Parathyroid adenoma (tissue), 2 donors: ENCODE data around the gene ZWILCH.
A peak's percentile ranks its signal among the peaks of the same experiment; 100 is the strongest.

Experiments used
- H2AFZ ChIP-seq: fragments of 300-600 bp; sonication (generic); one replicate; pipeline ENCODE4 v1.7.0; 2017; ENCODE audit warnings: antibody characterized with exemption, mild to moderate bottlenecking
- H3K27ac ChIP-seq: fragments of 300-600 bp; sonication (generic); one replicate; pipeline ENCODE4 v1.7.0; 2017
- H3K27me3 ChIP-seq: fragments of 300-600 bp; sonication (generic); one replicate; pipeline ENCODE4 v1.7.0; 2017; ENCODE audit warnings: low read length; ENCODE audit not compliant: control insufficient read depth, insufficient read depth
- H3K36me3 ChIP-seq: fragments of 300-600 bp; sonication (generic); one replicate; pipeline ENCODE4 v1.7.0; 2017; ENCODE audit warnings: low read length; ENCODE audit not compliant: control insufficient read depth, insufficient read depth
- H3K4me1 ChIP-seq: fragments of 300-600 bp; sonication (generic); one replicate; pipeline ENCODE4 v1.7.0; 2017; ENCODE audit warnings: control low read depth
- H3K4me2 ChIP-seq: fragments of 300-600 bp; sonication (generic); one replicate; pipeline ENCODE4 v1.7.0; 2017; ENCODE audit warnings: low read length
- H3K4me3 ChIP-seq: fragments of 300-600 bp; sonication (generic); one replicate; pipeline ENCODE4 v1.7.0; 2017; ENCODE audit warnings: low read depth, low read length
- H3K79me2 ChIP-seq: fragments of 300-600 bp; sonication (generic); one replicate; pipeline ENCODE4 v1.7.0; 2017; ENCODE audit warnings: control low read depth
- H3K9ac ChIP-seq: fragments of 300-600 bp; sonication (generic); one replicate; pipeline ENCODE4 v1.7.0; 2017; ENCODE audit warnings: mild to moderate bottlenecking
- H3K9me3 ChIP-seq: fragments of 300-600 bp; sonication (generic); one replicate; pipeline ENCODE4 v1.7.0; 2017; ENCODE audit warnings: low read length; ENCODE audit not compliant: control insufficient read depth
- TF ChIP-seq, protein P1 (sequence below): fragments of 300-600 bp; sonication (generic); IDR thresholded peaks from one replicate; pipeline ENCODE4 v1.7.0; 2017; ENCODE audit warnings: antibody characterized with exemption, mild to moderate bottlenecking
- donor health status: primary hyperparathyroidism.

Gene ZWILCH

DNA sequence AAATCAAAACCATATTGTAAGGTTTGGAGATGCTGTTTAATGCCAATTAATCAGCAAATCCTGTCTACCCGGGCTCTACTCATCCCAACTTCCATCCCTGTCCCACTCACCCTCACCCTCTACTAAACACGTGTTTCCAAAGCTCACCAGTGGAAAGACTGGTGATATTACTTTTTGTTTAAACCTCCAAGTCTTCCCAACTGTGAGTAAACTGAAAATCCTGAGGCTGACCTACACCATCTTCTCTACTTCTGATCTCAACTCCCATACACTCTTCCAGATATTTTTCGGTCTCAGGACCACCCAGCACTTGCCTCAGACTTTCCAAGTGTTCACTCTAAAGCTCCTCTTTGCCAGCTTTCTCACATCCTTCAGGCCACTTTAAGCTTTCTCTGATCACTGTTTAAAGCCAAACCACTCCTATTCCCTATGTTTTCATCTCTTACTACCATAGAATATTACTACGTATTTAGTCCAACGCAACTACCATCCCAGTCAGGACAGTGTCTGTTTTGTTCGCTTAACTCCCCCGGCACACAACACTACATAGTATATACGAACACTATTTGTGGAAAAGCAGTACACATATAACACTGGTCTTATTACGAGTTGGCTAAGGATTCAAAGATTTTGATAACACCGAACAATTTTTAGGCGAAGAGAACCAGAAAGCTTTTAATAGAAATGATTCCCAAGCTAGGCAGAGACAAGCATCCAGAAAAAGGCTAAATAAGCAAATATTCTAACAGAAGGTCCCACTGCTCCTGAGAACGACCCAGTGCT lies 1.2 kb upstream of the ZWILCH start:
- TF ChIP-seq, protein P1, sequence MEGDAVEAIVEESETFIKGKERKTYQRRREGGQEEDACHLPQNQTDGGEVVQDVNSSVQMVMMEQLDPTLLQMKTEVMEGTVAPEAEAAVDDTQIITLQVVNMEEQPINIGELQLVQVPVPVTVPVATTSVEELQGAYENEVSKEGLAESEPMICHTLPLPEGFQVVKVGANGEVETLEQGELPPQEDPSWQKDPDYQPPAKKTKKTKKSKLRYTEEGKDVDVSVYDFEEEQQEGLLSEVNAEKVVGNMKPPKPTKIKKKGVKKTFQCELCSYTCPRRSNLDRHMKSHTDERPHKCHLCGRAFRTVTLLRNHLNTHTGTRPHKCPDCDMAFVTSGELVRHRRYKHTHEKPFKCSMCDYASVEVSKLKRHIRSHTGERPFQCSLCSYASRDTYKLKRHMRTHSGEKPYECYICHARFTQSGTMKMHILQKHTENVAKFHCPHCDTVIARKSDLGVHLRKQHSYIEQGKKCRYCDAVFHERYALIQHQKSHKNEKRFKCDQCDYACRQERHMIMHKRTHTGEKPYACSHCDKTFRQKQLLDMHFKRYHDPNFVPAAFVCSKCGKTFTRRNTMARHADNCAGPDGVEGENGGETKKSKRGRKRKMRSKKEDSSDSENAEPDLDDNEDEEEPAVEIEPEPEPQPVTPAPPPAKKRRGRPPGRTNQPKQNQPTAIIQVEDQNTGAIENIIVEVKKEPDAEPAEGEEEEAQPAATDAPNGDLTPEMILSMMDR, result no peak
- Histone ChIP-seq H3K4me1 (no peaks in the 10 kb centered on the region), H3K79me2 (peaks cover 5% of the 10 kb centered on the region), H3K4me3 (peak overlapping the region; percentile 77), H2AFZ (peak overlapping the region; percentile 81), H3K9ac (no peak overlapping the region), H3K9me3 (no peaks in the 10 kb centered on the region), H3K27me3 (no peaks in the 10 kb centered on the region), H3K36me3 (no peaks in the 10 kb centered on the region), H3K4me2 (peak overlapping the region; percentile 72), H3K27ac (peak overlapping the region; percentile 89)

DNA sequence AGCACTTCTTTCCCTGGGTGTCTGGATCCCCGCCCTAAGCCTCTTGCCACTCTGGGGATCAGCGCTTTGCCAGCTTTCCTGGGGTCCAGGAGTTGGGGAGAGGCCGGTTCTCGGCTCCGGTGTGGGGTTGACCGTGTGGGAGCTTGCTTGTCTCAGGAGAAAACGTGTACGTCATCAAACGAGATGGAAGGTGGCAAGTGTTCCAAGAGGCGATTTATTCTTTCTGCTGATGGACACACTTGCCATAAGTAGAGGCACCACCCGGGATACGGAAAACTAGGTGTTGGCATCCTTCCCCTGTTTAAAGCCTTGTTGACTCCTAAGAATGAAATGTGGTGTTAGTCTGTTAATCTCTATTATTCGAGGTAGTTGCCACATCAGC lies 295 bp downstream of the ZWILCH start:
- Histone ChIP-seq H3K4me2 (peak overlapping the region; percentile 72), H2AFZ (peak overlapping the region; percentile 81), H3K27ac (peak overlapping the region; percentile 89), H3K79me2 (peaks cover 5% of the 10 kb centered on the region), H3K9me3 (no peaks in the 10 kb centered on the region), H3K27me3 (no peaks in the 10 kb centered on the region), H3K4me1 (no peaks in the 10 kb centered on the region), H3K9ac (no peak overlapping the region), H3K4me3 (peak overlapping the region; percentile 77), H3K36me3 (no peaks in the 10 kb centered on the region)
- TF ChIP-seq, protein P1, result no peak

DNA sequence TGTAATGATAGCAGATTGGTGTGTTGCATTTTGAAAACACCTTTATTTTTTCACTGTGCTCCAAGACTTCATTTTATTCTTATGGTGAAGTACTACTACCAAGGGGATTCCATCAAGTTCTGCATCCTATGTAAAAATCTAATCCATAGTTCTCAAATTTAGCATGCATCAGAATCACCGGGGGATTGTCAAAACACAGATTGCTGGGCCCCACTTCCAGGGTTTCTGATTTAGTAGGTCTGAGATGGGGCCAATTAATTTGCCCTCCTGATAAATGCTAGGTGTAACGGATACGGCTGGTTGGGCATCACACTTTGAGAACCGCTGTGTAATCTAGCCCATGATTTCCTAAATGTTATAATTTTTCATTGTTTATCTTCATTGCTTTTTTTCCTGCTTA lies 692 bp downstream of the ZWILCH start:
- Histone ChIP-seq H3K36me3 (no peaks in the 10 kb centered on the region), H3K4me2 (peak overlapping the region; percentile 72), H3K9me3 (no peaks in the 10 kb centered on the region), H3K27me3 (no peaks in the 10 kb centered on the region), H3K4me3 (peak overlapping the region; percentile 77), H3K27ac (no peak overlapping the region), H3K4me1 (no peaks in the 10 kb centered on the region), H3K79me2 (peaks cover 5% of the 10 kb centered on the region), H2AFZ (peak overlapping the region; percentile 81), H3K9ac (no peak overlapping the region)
- TF ChIP-seq, protein P1, result no peak

- no peaks in the 10 kb centered on the region for H3K4me1 ChIP-seq
- H3K79me2 ChIP-seq, result peaks cover 5% of the 10 kb centered on the region
- no peak overlapping the region for H3K4me2 ChIP-seq
- H3K27me3 ChIP-seq, result no peaks in the 10 kb centered on the region
- no peaks in the 10 kb centered on the region for H3K36me3 ChIP-seq
- TF ChIP-seq, protein P1, result no peak
- H3K4me3 ChIP-seq, result no peak overlapping the region
- H3K9ac ChIP-seq, result no peak overlapping the region
- no peak overlapping the region for H2AFZ ChIP-seq
- no peaks in the 10 kb centered on the region for H3K9me3 ChIP-seq
- H3K27ac ChIP-seq, result no peak overlapping the region
Measured at GRCh38 chr15:66508293-66508883, 3.3 kb downstream of the ZWILCH start.
